ENCODE measurements around the gene CFH.

DNA sequence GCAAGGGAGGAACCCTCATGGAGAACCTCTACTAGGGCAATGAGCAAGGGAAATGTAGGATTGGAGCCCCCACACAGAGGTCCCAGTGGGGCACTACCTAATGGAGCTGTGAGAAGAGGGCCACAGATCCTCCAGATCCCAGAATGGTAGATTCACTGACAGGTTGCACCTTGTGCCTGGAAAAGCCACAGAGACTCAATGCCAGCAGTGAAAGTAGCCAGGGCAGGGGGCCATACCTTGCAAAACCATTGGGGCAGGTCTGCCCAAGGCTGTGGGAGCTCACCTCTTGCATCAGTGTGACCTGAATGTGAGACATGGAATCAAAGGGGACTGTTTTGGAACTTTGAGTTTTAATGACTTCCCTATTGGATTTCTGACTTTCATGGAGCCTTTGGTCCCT is 17.9 kb downstream of the CFH start:
- TF ChIP-seq CTCF (IDR thresholded peaks at IDR 0.05): no peak
- TF ChIP-seq ZFX (IDR thresholded peaks at IDR 0.05; ENCODE audit: borderline replicate concordance): no peak
